ENCODE results near the gene DAB1.
A peak's percentile ranks its signal among the peaks of the same experiment; 100 is the strongest.

DAB1 gene

GRCh38 chr1:57423656-57424211, at the start of gene DAB1:
DAB1 (minus strand) TSS chr1:57424060; CDS start chr1:57291030, 133,030 bp downstream.
- H3K4me3 ChIP-seq (ENCODE audit: low read length): peak within 1 kb of the TSS; percentile 68
- DNase-seq (ENCODE audit: low read depth): peak; percentile 15
- no peak for TF ChIP-seq CTCF (conservative IDR thresholded peaks at IDR 0.05; ENCODE audit: low read length)

GRCh38 chr1:57473448-57473847, 49.6 kb upstream of the DAB1 start:
- H3K4me3 ChIP-seq (ENCODE audit: low read length): no peak overlapping the region
- no peak for TF ChIP-seq CTCF (conservative IDR thresholded peaks at IDR 0.05; ENCODE audit: low read length)
- peak; percentile 48 for DNase-seq (ENCODE audit: low read depth)

GRCh38 chr1:57471995-57472394, 48.1 kb upstream of the DAB1 start:
- TF ChIP-seq CTCF (conservative IDR thresholded peaks at IDR 0.05; ENCODE audit: low read length): no peak
- no peak for DNase-seq (ENCODE audit: low read depth)
- H3K4me3 ChIP-seq (ENCODE audit: low read length): no peak overlapping the region

- H3K4me3 ChIP-seq (ENCODE audit: low read length): no peak overlapping the region
- no peak for TF ChIP-seq CTCF (conservative IDR thresholded peaks at IDR 0.05; ENCODE audit: low read length)
- DNase-seq (ENCODE audit: low read depth): peak; percentile 78
Observed at GRCh38 chr1:57470036-57470435, 46.2 kb upstream of the DAB1 start.

GRCh38 chr1:57468641-57469523, 45.0 kb upstream of the DAB1 start:
- TF ChIP-seq CTCF (conservative IDR thresholded peaks at IDR 0.05; ENCODE audit: low read length): peak; percentile 31
- H3K4me3 ChIP-seq (ENCODE audit: low read length): no peak overlapping the region
- peak; percentile 91 for DNase-seq (ENCODE audit: low read depth)

GRCh38 chr1:57467830-57468229, 44.0 kb upstream of the DAB1 start:
- no peak for DNase-seq (ENCODE audit: low read depth)
- no peak overlapping the region for H3K4me3 ChIP-seq (ENCODE audit: low read length)

More at GRCh38 chr1:57467830-57468229, 44.0 kb upstream of the DAB1 start:
- no peak for TF ChIP-seq CTCF (conservative IDR thresholded peaks at IDR 0.05; ENCODE audit: low read length)

All from AG10803 (cell line).